Nephron (organoid): ENCODE results near the gene PPP1R14C.

Source experiments
- H3K27ac Mint-ChIP-seq, 3 experiments: 2 replicates each; pipeline ENCODE4 v1.8.0; 2020; ENCODE audit warnings: mixed read lengths in 3 of 3, mild to moderate bottlenecking in 2 of 3, moderate library complexity in 1 of 3
- H3K27me3 Mint-ChIP-seq: 2 replicates; pipeline ENCODE4 v1.8.0; 2021; ENCODE audit warnings: low read depth, mild to moderate bottlenecking, moderate library complexity, mixed read lengths
- H3K36me3 Mint-ChIP-seq: 2 replicates; pipeline ENCODE4 v1.8.0; 2020; ENCODE audit warnings: low read depth, mixed read lengths
- H3K4me1 Mint-ChIP-seq: 2 replicates; pipeline ENCODE4 v1.8.0; 2020; ENCODE audit warnings: mixed read lengths
- H3K4me3 Mint-ChIP-seq, 3 experiments: 2 replicates each; pipeline ENCODE4 v1.8.0; 2020; ENCODE audit warnings: mild to moderate bottlenecking in 3 of 3, mixed read lengths in 3 of 3, moderate library complexity in 2 of 3
- H3K9me3 Mint-ChIP-seq: 2 replicates; pipeline ENCODE4 v1.8.0; 2020; ENCODE audit warnings: mixed read lengths
- CTCF ChIP-seq, 3 experiments: fragments of 200-600 bp; sonication (generic); IDR thresholded peaks; one replicate each; pipeline ENCODE4 v1.5.0; 2021; ENCODE audit warnings: antibody characterized with exemption in 3 of 3; ENCODE audit not compliant: unreplicated experiment in 3 of 3

PPP1R14C gene

GRCh38 chr6:150273457-150274309, 130.8 kb downstream of the PPP1R14C start:
- Mint-ChIP-seq H3K27me3 (peaks cover 63% of the 10 kb centered on the region), H3K4me3 (no peak overlapping the region), H3K9me3 (peaks cover 3% of the 10 kb centered on the region), H3K36me3 (peaks cover 4% of the 10 kb centered on the region), H3K4me1 (peaks cover 65% of the 10 kb centered on the region), H3K27ac (peak overlapping the region in 1 of 3 experiments; percentile 39)
- TF ChIP-seq CTCF (IDR thresholded peaks at IDR 0.05; ENCODE audit: unreplicated experiment in 3 of 3), result no peak

DNA sequence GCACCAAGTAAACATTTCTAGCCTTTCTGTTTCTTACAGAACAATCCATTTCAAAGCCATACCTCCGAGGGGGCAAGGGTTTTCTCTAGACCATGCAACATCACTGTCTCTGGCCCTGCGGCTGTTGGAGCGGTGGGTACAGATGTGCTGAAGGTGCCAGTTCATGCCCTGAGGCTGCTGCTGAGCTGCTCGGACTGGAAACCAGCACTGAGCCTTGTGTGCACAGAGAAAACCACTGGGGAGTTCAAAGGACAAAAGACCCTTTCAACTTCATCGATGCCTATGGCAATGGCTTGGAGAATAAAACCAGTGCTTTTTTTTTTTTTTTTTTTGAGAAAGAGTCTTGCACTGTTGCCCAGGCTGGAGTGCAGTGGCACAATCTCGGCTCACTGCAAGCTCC, 132.6 kb downstream of the PPP1R14C start:
- no peaks in the 10 kb centered on the region for H3K36me3 Mint-ChIP-seq
- peaks cover 64% of the 10 kb centered on the region for H3K4me1 Mint-ChIP-seq
- H3K4me3 Mint-ChIP-seq, result no peak overlapping the region
- H3K9me3 Mint-ChIP-seq, result no peaks in the 10 kb centered on the region
- no peak for TF ChIP-seq CTCF (IDR thresholded peaks at IDR 0.05; ENCODE audit: unreplicated experiment in 3 of 3)
- H3K27me3 Mint-ChIP-seq, result peaks cover 54% of the 10 kb centered on the region
- H3K27ac Mint-ChIP-seq, result no peak overlapping the region

DNA sequence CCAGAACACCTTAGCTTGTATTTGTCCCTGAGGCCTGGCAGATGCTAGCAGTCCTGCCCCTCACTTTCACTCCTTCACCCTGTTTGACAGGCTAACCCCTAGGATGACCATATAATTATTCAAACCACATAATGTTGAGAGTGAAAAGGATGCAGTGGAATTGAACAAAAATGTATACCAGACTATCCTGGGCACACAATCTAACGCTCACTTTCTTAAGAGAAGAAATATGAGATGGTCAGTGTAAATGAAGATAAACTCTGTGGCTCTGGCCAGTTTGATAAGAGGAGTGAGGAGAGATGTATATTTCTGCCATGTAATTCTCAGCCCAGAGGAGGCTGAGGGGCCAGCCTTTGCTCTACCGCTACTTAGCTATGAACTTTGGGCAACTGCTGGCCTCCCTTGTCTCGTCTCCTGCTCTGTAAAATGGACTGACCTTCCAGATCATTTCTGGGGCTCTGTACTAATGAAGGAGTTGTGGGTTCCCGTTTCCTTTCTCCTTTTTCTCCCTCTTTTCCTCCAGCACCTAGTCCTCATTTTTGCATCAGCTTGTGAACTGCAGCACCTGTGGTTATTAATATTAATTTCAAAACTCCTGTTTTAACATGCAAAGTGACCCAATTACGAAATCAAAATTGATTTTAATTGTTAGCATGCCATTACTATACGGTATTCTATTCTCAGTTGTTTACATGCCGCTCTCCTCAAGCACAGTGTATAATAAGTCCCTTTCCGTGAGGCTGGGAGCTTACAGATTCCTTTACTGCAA, 133.5 kb downstream of the PPP1R14C start:
- Mint-ChIP-seq H3K27me3 (peaks cover 55% of the 10 kb centered on the region), H3K9me3 (no peaks in the 10 kb centered on the region), H3K4me1 (peaks cover 58% of the 10 kb centered on the region), H3K36me3 (no peaks in the 10 kb centered on the region), H3K4me3 (no peak overlapping the region), H3K27ac (peak overlapping the region in 2 of 3 experiments; percentile 45 to 80)
- no peak for TF ChIP-seq CTCF (IDR thresholded peaks at IDR 0.05; ENCODE audit: unreplicated experiment in 3 of 3)

DNA sequence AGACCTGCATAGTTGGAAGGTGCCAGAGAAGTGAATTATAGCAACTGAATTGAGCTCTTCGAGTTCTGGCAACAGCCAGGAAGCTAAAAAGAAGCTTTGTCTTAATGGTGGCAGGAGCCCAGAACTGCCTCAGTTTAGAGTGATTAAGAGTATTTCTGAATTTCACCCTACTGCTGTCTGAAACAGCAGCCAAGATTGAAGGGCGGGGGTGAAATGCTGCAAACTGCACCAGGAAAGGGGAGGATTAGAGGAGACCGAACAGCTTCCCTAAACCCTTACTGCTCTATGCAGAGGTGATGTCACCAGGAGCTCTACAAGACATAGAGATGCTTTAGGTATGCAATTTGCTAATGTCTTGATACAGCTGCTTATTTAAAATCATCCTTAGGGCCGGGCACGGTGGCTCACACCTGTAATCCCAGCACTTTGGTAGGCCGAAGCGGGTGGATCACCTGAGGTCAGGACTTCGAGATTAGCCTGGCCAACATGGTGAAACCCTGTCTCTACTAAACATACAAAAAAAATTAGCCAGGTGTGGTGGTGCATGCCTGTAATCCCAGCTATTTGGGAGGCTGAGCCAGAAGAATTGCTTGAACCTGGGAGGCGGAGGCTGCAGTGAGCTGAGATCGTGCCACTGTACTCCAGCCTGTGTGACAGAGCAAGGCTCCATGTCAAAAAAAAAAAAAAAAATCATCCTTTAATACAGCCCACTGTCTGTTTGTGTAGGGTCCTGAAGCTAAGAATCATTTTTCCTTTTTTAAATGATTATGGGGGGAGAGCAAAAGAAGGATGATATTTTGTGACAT, 134.3 kb downstream of the PPP1R14C start:
- H3K9me3 Mint-ChIP-seq, result no peaks in the 10 kb centered on the region
- no peaks in the 10 kb centered on the region for H3K36me3 Mint-ChIP-seq
- peak overlapping the region in 2 of 3 experiments; percentile 11 to 53 for H3K4me3 Mint-ChIP-seq
- no peak for TF ChIP-seq CTCF (IDR thresholded peaks at IDR 0.05; ENCODE audit: unreplicated experiment in 3 of 3)
- peak overlapping the region; percentile 35 to 80 (median 45) for H3K27ac Mint-ChIP-seq
- peaks cover 50% of the 10 kb centered on the region for H3K27me3 Mint-ChIP-seq
- H3K4me1 Mint-ChIP-seq, result peaks cover 55% of the 10 kb centered on the region

DNA sequence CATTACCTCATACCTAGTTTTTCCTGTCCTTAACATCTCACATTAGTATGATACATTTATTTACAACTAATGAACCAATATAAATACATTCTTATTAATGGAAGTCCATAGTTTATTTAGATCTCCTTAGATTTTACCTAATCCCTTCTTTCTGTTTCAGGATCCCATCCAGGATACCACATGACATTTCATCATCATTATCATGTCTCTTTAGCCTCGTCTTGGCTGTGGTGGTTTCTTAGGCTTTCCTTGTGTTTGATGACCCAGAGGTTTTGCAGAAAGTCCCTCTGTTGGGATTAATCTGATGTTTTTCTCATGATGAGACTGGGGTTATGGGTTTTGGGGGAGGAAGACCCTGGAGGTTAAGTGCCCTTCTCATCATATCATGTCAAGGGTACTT, 136.7 kb downstream of the PPP1R14C start:
- Mint-ChIP-seq H3K27me3 (peaks cover 44% of the 10 kb centered on the region), H3K36me3 (no peaks in the 10 kb centered on the region), H3K9me3 (peaks cover 2% of the 10 kb centered on the region), H3K4me3 (no peak overlapping the region), H3K27ac (no peak overlapping the region), H3K4me1 (peaks cover 34% of the 10 kb centered on the region)
- TF ChIP-seq CTCF (IDR thresholded peaks at IDR 0.05; ENCODE audit: unreplicated experiment in 3 of 3), result no peak
